HEK293 (cell line): ENCODE data around the gene PDE4B.

Experiments used
- CTCF ChIP-seq: fragments of 450-650 bp; formaldehyde crosslinking; IDR thresholded peaks from 2 replicates; pipeline ENCODE4 v1.5.1; 2016; ENCODE audit warnings: missing biosample characterization, missing genetic modification characterization
- ZNF121 ChIP-seq: fragments of 450-650 bp; formaldehyde crosslinking; IDR thresholded peaks from 2 replicates; pipeline ENCODE4 v1.5.1; 2016; ENCODE audit warnings: missing biosample characterization, missing genetic modification characterization

- TF ChIP-seq ZNF121 (tag by site-specific recombination) (no peak), CTCF (tag by site-specific recombination) (no peak)
Observed at GRCh38 chr1:66351913-66352312, 559.2 kb downstream of the PDE4B start.
